GM06990 (cell line): ENCODE results near the gene PEX14.

Experiments
- DNase-seq: peaks from one replicate; pipeline ENCODE4 v3.0.0-alpha.2; 2011; ENCODE audit not compliant: insufficient read length; ENCODE audit errors: extremely low read depth
- H3K27me3 ChIP-seq: replicated peaks from 2 replicates; pipeline ENCODE4 v1.6.0; 2011; ENCODE audit warnings: low read length; ENCODE audit not compliant: control insufficient read depth, insufficient read depth
- H3K36me3 ChIP-seq: 2 replicates; pipeline ENCODE4 v1.5.1; 2011; ENCODE audit warnings: low read length; ENCODE audit not compliant: control insufficient read depth, insufficient read depth
- H3K4me3 ChIP-seq: replicated peaks from 2 replicates; pipeline ENCODE4 v1.5.1; 2011; ENCODE audit warnings: low read depth, mild to moderate bottlenecking, control low read depth, low read length
- CTCF ChIP-seq: IDR thresholded peaks from 2 replicates; pipeline ENCODE4 v1.5.1; 2011; ENCODE audit warnings: low read length, control low read depth, mild to moderate bottlenecking, inconsistent platforms; ENCODE audit not compliant: insufficient read depth, poor library complexity, severe bottlenecking

The PEX14 gene

DNA sequence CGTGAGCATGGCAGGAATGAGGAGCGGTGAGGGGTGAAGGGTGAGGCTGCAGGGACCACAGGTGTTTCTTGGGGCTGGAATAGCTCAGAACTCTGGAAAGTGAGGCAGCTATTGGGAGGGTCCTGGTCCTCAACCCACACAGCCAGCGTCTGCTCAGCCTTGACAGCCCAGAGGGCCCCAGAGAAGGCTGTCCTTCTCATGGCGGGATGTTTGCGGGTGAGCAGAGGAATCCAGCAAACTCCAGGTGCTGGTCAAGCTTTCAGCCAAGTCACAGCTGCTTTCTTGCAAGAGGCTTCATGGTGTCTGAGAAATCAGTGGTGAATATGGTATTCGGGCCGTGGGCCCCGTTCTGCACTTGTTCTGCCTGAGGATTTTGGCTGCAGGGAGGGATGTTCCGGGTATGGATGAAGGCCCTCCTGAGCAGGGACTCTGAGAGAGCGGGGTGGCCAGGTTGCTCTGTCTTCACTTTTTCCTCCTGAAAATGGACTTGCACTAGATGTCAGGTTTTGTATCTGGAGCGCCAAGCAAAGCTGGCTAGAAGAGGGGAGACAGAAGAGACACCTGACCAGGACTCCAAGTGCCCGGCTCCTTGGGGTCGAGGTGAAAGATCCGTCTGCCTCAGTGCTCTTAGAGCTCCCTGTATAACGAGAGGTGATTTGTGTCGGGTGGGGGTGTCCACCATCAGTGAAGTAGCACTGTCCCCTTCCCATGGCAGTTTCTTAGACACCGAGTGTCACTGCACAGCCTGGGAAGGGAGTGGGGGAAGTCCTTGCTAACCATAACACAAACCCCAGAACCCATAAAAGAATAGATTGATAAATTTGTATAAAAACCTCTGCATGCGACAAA, 139.9 kb downstream of the PEX14 start:
- no peak overlapping the region for H3K4me3 ChIP-seq
- no peaks in the 10 kb centered on the region for H3K27me3 ChIP-seq
- no peak for TF ChIP-seq CTCF
- DNase-seq: no peak
- peaks cover 4% of the 10 kb centered on the region for H3K36me3 ChIP-seq

DNA sequence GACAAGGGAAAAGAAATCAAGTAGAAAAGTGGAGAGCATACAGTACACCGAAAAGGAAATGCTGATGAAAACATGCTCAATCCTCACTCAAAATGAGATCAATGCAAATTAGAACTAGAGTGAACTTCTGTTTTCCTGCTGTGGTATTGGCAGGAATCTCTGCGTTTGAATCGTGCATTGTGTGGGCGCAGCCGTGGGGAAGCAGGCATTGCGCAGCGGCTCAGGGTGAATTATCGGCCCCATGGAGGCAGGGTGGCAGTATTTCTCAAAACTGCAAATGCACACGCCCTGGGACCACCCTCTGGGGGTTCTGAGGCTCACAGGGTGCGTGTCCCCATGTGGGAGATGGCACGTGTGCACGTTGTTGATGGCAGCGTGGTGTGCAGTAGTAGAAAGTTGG, 140.6 kb downstream of the PEX14 start:
- no peak for TF ChIP-seq CTCF
- no peak for DNase-seq
- Histone ChIP-seq H3K36me3 (peaks cover 4% of the 10 kb centered on the region), H3K27me3 (no peaks in the 10 kb centered on the region), H3K4me3 (no peak overlapping the region)

GRCh38 chr1:10615932-10616671, 141.4 kb downstream of the PEX14 start:
- H3K36me3 ChIP-seq: peaks cover 4% of the 10 kb centered on the region
- TF ChIP-seq CTCF: no peak
- H3K27me3 ChIP-seq: no peaks in the 10 kb centered on the region
- no peak for DNase-seq
- H3K4me3 ChIP-seq: no peak overlapping the region

DNA sequence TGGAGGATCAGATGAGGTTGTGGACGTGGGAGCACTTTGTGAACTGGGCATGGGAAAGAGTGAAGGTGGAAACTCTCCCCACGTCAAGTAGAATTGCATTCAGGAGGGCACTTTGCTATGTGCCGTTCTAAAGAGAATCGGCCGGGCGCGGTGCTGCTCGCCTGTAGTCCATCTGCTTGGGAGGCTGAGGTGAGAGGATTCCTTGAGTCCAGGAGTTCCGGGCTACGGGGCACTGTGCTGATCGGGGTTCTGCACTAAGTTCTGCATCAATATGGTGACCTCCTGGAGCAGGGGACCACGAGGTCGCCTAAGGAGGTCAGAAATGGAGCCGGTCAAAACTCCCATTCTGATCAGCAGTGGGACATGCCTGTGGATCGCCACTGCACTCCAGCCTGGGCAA, 141.9 kb downstream of the PEX14 start:
- no peak overlapping the region for H3K4me3 ChIP-seq
- H3K27me3 ChIP-seq: no peaks in the 10 kb centered on the region
- no peak for DNase-seq
- no peak for TF ChIP-seq CTCF
- H3K36me3 ChIP-seq: peaks cover 4% of the 10 kb centered on the region

- no peak for TF ChIP-seq CTCF
- Histone ChIP-seq H3K36me3 (peaks cover 6% of the 10 kb centered on the region), H3K4me3 (no peak overlapping the region), H3K27me3 (no peaks in the 10 kb centered on the region)
- no peak for DNase-seq
These were observed 142.6 kb downstream of the PEX14 start for GRCh38 chr1:10617318-10617717.
